RPMI7951 (cell line): ENCODE measurements around the gene CLEC9A. TPM values are rescaled to one million over a fixed set of nuclear protein-coding genes. Genes with fewer than 3 reads are reported as not detected.
A peak's percentile ranks its signal among the peaks of the same experiment; 100 is the strongest.

Experiments used
- DNase-seq: peaks from one replicate; pipeline ENCODE4 v3.0.0-alpha.2; 2012; ENCODE audit warnings: low read depth
- total RNA-seq: library from RNA; depleted of rRNA; stranded (reverse); fragments of >200 nt; shearing (Covaris generic); gene quantifications from 2 replicates; pipeline ENCODE4 v1.2.3, GENCODE V29; 2014

Gene CLEC9A
- total RNA-seq, 1 experiment from 2014 or later, result not detected

- DNase-seq, result no peak
These were observed 36.8 kb downstream of the CLEC9A start for GRCh38 chr12:10067264-10067663.

GRCh38 chr12:10067942-10068341 is 37.5 kb downstream of the CLEC9A start:
- peak; percentile 3 for DNase-seq

GRCh38 chr12:10068644-10069043 is 38.2 kb downstream of the CLEC9A start:
- no peak for DNase-seq

DNA sequence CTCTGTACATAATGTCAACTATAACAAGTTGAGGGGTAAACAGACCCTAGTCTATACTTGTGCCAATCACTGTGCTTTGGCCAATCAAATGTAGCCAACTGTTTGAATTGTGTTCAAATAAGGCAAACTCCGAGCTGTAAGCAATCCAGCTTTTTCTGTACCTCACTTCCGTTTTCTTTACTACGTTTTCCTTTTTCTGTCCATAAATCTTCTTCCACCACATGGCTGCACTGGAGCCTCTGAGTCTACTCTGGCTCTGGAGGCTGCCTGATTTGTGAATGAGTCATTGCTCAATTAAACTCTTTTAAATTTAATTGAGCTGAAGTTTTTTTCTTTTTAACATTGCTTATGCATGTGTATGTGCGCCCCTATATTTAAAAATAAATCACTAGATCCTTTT is 38.6 kb downstream of the CLEC9A start:
- peak; percentile 39 for DNase-seq

GRCh38 chr12:10069976-10070375 is 39.5 kb downstream of the CLEC9A start:
- DNase-seq, result no peak

DNA sequence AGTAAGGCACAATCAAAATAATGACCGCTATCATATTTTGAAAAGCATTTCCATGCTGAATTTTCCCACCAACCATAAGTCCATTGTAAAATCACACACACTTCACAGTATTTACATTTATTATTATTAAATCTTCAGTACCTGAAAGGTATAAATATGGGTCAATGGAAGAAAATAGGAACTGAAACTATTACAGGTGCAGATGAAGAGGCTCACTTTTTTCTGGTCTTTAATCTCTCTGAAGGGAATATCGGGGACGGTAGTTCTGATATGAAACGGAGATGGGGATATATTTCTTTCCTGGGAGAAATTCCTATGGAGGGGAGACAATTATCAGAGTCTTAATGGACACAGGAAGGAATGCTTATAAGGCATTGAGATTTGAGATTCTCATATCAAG is 39.9 kb downstream of the CLEC9A start:
- no peak for DNase-seq

DNA sequence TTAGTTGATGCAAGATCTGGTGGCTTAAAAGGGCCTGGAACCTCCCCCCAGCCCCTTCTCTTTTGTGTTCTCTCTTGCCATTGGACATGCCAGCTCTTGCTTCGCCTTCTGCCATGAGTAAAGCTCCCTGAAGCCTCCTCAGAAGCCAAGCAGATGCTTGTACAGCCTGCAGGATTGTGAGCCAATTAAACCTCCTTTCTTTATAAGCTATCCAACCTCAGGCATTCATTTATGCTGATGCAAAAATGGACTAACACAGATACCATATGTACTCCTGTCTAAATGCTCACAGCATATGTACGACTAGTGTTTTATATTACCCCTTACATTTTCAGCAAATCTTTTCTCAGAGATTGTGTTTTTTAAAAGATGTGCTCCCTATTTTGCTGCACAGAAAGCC is 41.6 kb downstream of the CLEC9A start:
- DNase-seq, result no peak

GRCh38 chr12:10073261-10073660 is 42.8 kb downstream of the CLEC9A start:
- DNase-seq, result no peak

DNA sequence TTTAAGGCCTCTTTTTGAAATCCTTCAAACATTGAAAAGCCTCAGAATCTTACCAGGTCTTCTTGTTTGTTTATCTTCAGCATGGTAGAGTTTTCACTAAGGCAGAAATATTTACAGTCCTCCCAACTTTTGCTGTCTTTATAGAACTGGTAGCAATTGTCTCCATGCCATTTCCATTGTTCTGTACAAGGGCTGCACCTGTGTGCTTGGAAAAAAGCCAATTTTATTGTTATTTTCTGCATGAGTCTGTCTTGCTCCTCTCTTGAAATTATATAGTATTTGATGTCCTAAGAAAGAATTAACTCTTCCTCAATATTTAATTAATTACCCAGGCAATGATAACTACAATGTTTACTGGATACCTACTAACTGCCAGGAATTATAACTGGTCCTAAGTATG is 45.0 kb downstream of the CLEC9A start:
- DNase-seq, result no peak

DNA sequence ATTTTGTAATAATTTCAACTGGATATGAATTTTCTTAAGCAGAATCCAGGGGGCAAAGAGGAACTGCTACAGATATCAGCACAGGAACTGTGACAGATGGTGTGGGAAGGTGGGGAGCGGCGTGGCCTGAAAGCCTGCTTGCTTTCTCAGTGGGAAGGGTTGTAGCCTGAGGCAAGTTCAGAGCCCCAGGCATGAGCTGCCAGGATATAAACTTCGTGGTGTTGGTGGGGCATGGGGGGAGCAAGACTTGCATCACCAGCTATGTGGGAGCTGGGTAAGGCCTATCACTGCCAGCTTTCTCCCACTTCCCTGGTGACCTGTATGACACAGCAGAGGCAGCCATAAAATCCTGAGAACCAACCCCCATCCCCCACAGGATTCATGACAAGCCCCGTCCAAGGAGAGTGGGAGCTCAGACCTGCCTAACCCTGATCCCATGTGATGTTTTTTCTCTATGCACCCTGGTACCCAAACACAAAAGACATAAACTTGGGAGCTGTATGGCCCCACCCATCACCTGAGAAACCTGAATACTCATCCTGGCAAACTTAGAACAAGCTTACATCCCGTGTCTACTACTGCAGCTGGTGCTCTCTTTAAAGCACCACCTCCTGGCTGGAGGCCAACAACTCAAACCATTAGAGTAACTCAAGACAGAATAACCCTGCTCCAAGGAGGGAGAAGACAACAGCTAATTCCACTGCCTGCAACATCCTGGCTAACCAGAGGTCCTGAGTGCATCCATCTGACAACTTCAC is 51.8 kb downstream of the CLEC9A start:
- no peak for DNase-seq

GRCh38 chr12:10084733-10085132 is 54.3 kb downstream of the CLEC9A start:
- DNase-seq, result no peak

- DNase-seq, result no peak
These were observed 55.9 kb downstream of the CLEC9A start for GRCh38 chr12:10086387-10086786.

- no peak for DNase-seq
These were observed 57.5 kb downstream of the CLEC9A start for GRCh38 chr12:10088031-10088430.

GRCh38 chr12:10088955-10089900 is 58.7 kb downstream of the CLEC9A start:
- no peak for DNase-seq

- no peak for DNase-seq
These were observed 64.3 kb downstream of the CLEC9A start for GRCh38 chr12:10094646-10095395.

- DNase-seq, result no peak
These were observed 65.5 kb downstream of the CLEC9A start for GRCh38 chr12:10095971-10096370.

DNA sequence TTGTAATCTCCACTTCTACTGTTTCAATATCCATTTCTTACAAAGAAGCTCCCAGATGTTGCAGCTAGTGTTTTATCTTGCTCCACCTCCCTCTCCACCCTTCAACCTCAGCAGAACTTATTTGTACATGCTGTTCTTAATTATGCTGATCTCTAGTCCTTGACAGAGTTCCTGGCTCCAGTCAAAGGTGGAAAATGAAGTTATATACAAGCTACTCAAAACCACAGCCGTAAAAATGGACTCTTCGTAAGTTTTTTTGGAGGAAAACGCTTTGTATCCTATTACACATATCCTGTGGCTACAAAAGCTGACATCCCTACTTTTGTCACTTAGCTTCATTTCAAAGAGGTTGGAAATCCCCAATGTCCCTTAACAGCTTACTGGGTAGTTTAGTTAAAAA is 67.0 kb downstream of the CLEC9A start:
- DNase-seq, result peak; percentile 20

DNA sequence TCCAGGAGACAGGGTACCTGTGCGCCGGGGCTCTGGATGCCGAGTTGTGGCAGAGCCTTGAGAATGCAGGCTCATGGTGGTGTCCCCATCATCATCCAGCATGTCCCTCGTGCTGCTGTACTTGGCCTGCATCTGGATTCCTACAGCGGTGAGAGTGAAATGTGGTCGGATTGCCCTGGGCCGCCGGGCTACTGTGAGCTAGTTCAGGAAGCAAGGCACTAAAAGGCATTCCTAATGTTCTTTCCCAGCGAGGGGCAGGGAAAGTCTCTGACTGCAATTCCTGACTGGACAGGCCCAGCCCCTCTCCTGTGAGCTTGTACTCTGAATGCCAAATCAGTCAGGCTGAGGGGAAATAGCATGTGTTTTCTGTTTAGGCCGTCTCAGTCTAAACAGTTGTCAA is 68.3 kb downstream of the CLEC9A start, which contains the start of gene CLEC1A:
TSS of gene CLEC1A (minus strand) at position 195 of the 400 bp plus-strand sequence. CDS start at position 132, 63 bp downstream.
- DNase-seq, result peak; percentile 2

DNA sequence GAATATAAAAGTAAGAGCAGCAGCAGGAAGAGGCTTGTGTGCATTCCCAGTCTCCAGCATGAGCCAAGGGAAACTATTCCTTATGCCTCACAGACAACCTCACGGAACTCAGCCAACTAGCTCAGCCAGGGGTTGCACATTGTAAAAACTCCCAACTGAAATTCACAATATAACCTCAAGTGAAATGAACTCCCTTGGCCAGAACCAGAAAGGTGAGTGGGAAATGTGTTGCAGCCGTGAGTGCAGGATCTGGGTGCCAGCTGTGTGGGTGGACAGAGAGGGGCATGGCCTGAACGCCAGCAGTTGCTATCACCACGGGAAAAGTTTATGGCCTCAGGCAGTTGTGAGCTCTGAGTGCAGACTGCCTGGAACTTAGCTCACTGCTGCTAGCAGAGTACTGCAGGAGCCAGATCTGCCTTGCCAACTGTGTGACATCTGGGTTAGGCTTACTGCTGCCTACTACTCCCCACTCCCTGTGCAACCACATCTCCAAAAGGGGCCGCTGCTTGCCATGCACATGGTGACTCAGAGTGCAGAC is 70.6 kb downstream of the CLEC9A start:
- peak; percentile 74 for DNase-seq

DNA sequence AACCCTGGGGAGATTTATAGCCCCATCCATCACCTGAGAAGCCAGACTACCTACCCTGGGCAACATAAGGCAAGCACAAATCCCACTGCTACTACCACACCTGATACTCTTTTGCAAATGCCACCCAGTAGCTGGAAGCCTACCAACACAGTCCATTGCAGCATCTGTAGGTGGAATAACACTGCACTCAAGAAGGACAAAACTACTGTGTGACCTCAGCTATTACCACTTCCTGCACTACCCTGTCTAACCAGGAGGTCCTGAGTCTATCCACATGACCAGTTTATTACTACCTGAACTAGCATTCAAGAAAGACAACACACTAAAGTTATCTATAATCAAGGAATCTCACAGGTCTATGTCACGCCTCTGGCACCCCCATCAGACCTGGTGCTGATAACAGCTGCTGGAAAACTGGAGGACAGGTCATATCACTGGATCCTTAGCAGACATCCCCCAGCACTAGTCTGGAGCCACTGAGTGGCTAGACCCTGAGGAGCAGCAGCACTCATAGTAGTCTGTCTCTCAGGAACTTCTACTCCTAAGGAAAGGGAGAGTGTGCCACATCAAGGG is 71.3 kb downstream of the CLEC9A start:
- no peak for DNase-seq

DNA sequence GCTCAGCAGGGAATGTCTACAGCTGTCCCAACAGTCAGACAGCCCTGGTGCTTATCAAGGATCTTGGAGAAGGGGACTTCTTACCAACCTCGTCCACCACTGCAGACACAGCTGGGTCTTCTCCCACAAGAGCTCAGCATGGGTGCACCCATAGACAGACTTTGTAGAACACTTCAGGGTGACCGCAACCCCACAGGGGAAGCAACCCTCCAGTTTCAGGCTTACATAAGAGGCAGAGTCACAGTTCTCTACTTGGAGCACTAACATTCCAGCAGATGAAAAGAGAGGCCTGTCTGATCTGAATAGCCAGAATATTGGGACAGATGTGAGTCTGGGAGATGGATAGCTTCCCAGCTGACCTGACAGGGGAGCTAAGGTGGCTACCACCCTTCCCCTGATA is 71.8 kb downstream of the CLEC9A start:
- DNase-seq, result no peak
